IPS-15b (cell line): Measurements from ENCODE around the gene CAMK2N1.

Source experiments
- H3K27me3 ChIP-seq: one replicate; pipeline ENCODE4 v1.6.1; 2013; ENCODE audit warnings: low read length; ENCODE audit not compliant: control insufficient read depth, insufficient read depth
- H3K36me3 ChIP-seq: one replicate; pipeline ENCODE4 v1.6.1; 2013; ENCODE audit warnings: low read length; ENCODE audit not compliant: control insufficient read depth, insufficient read depth
- H3K4me1 ChIP-seq: one replicate; pipeline ENCODE4 v1.6.1; 2013; ENCODE audit warnings: mild to moderate bottlenecking, low read length; ENCODE audit not compliant: control insufficient read depth, insufficient read depth
- H3K4me3 ChIP-seq: one replicate; pipeline ENCODE4 v1.5.1; 2013; ENCODE audit warnings: low read depth, low read length
- H3K9ac ChIP-seq: one replicate; pipeline ENCODE4 v1.6.1; 2013; ENCODE audit warnings: low read depth, mild to moderate bottlenecking, low read length
- H3K9me3 ChIP-seq: one replicate; pipeline ENCODE4 v1.6.1; 2013; ENCODE audit warnings: mild to moderate bottlenecking, low read length; ENCODE audit not compliant: control insufficient read depth, insufficient read depth

The CAMK2N1 gene

DNA sequence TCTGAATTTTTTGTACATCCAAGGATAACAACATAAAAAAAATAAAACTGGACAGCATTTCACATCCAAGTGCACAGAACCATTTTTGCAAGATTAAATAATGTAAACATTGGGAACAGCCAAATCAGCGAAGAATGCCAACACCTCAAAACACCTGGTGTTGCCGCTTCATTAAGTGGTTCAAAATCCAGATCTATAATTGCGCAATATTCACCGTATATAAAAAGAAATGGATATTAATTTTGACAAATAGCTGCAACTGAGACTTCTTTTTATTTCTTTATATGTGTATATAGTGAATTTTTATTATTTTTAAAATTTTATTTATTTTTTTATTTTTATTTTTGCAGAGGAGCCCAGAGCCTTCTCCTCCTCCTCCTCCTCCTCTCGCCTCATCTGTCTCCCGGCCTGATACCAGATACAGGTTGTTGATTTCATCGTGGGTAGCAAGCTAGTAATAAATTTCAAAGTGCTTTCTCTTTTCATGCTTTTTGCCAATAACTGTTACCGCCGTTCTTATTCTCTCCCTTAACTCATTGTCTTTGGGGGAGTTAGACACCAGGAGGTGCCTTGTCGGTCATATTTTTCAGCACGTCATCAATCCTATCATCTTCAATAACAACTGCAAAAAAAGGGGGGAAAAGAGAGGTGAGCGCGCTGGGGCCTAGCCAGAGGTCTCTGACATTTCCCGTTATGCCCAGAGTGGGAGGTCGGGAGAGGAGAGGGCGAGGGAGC, 2.7 kb downstream of the CAMK2N1 start:
- H3K9ac ChIP-seq = no peak overlapping the region
- H3K4me1 ChIP-seq = peaks cover 5% of the 10 kb centered on the region
- peak overlapping the region; percentile 68 for H3K4me3 ChIP-seq
- no peaks in the 10 kb centered on the region for H3K36me3 ChIP-seq
- no peaks in the 10 kb centered on the region for H3K9me3 ChIP-seq
- H3K27me3 ChIP-seq = peaks cover 86% of the 10 kb centered on the region

DNA sequence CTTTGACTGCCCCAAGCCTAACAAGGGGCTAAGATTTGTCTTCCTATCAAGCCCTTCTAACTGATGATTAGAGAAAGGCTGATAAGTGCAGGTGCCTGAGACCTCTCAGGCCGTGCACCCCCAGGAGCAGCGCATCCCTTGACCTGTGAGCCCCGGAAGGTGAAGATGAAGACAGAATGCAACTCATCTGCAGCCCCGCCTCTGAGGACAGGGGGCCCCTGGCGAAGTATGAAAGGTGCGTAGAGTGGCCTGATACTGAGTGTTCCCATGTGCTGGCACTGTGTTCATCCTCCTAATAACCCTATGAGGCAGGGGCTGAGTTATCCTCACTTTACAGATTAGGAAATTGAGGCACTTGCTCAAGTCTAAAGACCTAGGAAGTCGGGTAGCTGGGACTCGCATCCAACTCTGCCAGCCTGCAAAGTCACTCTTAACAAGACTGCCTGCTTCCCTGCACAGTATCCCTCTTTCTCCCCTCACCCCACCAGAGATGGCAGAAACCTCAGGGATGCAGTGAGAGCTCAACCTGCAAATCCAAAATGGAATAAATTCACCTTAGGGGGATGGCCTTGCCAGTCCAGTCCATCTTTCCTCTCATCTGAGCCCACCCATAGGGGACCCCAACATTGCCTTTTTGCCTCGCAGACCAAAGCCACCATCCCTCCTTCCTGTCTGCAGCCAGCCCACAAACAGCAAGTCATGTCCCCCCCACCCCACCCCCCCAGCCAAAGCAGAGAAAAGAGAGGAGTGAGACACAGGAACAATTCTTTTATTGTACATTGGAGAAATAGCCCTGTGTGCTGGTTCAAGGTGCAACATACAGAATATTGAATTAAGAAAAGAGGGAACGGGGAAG, 4.1 kb downstream of the CAMK2N1 start:
- Histone ChIP-seq H3K9ac (no peak overlapping the region), H3K36me3 (no peaks in the 10 kb centered on the region), H3K9me3 (no peaks in the 10 kb centered on the region), H3K4me3 (no peak overlapping the region), H3K27me3 (peaks cover 84% of the 10 kb centered on the region), H3K4me1 (peaks cover 7% of the 10 kb centered on the region)

DNA sequence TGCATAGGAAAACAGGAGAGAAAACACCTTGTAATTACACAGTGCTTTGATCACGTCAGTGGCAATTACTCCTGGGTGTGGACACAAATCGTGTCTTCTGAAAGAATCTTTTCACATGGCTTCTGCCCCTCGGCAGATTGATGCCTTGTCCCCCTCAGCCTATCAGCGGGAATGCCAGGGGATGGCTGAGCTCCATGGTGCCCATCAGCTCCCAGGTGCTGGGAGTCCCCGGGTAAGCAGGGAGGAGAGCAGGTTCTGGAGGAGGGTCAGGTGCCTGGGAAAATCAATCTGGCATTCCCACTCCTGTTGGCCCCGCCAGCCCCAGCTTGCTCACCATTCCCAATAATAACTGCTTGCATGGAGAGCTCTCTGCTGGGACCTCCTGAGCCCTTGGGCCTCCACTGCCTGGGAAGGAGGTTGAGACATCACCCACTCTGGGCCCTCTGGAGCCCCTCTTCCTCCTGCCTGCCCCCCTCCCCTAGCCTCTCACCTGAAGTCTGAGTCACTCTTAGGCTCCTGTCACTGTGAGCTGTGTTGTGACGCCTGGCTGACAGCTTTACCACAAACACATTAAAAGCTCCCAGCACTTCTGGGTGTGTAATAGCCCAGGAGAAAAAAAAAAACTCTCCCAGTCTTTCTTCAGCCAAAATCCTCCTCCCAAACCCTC, 4.9 kb downstream of the CAMK2N1 start:
- Histone ChIP-seq H3K27me3 (peaks cover 91% of the 10 kb centered on the region), H3K4me3 (no peak overlapping the region), H3K4me1 (peaks cover 9% of the 10 kb centered on the region), H3K9me3 (no peaks in the 10 kb centered on the region), H3K9ac (no peak overlapping the region), H3K36me3 (no peaks in the 10 kb centered on the region)

GRCh38 chr1:20480243-20480944, 5.6 kb downstream of the CAMK2N1 start:
- Histone ChIP-seq H3K9me3 (no peaks in the 10 kb centered on the region), H3K4me1 (peaks cover 9% of the 10 kb centered on the region), H3K27me3 (peaks cover 92% of the 10 kb centered on the region), H3K9ac (no peak overlapping the region), H3K36me3 (no peaks in the 10 kb centered on the region), H3K4me3 (no peak overlapping the region)

DNA sequence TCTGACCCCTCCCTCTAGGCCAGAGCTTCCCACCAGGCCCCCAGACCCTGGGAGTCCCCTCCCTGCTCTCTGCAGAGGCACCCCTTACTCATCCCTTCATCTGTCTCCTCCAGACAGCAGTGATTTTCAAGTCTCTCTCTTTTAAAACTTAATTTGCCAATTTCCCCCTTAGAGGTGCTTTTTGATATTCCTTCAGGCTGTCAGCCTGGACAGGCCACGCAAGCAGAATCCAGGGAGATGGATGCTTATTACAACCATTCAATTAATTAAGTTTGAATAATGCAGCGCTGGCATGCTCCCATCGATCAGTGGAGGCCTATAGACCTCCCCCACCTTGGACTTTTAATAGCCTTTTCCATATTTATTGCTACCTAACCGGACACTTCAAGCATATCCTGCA, 6.2 kb downstream of the CAMK2N1 start:
- no peak overlapping the region for H3K9ac ChIP-seq

DNA sequence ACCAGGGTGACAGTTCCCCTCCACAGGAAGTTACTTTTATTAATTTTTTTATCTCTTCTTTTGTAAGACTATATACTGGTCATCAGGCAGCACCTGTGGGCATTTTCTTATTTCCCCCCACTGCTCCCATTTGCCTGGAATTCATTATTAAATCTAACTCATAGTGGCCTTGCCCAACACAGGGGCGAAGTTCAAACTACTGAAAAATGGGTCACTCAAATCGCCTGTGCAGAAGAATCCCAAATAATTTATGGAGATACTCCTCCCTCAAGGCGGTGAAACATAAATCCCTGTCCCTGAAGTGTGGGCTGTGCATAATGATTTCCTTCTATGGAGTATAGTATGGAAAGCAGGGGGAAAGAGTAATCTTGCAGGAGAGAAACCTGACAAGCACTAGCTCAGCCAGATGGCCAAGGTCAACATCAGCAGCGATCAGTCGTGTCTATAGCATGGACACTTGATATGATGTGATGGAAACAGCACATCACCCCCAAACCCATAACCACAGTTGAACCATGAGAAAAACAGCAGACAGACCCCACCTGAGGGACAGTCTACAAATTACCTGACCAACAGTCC, 7.9 kb downstream of the CAMK2N1 start:
- Histone ChIP-seq H3K36me3 (no peaks in the 10 kb centered on the region), H3K4me1 (peaks cover 15% of the 10 kb centered on the region)

More for the DNA sequence above, 6.2 kb downstream of the CAMK2N1 start:
- H3K27me3 ChIP-seq = peaks cover 88% of the 10 kb centered on the region
- peaks cover 9% of the 10 kb centered on the region for H3K4me1 ChIP-seq
- no peak overlapping the region for H3K4me3 ChIP-seq
- H3K9me3 ChIP-seq = no peaks in the 10 kb centered on the region
- H3K36me3 ChIP-seq = no peaks in the 10 kb centered on the region

GRCh38 chr1:20477348-20478056, 8.5 kb downstream of the CAMK2N1 start:
- Histone ChIP-seq H3K9ac (no peak overlapping the region), H3K36me3 (no peaks in the 10 kb centered on the region), H3K4me3 (no peak overlapping the region), H3K27me3 (peaks cover 65% of the 10 kb centered on the region), H3K4me1 (peaks cover 15% of the 10 kb centered on the region), H3K9me3 (no peaks in the 10 kb centered on the region)

More for the DNA sequence above, 7.9 kb downstream of the CAMK2N1 start:
- Histone ChIP-seq H3K4me3 (no peak overlapping the region), H3K9ac (no peak overlapping the region), H3K9me3 (no peaks in the 10 kb centered on the region), H3K27me3 (peaks cover 72% of the 10 kb centered on the region)

DNA sequence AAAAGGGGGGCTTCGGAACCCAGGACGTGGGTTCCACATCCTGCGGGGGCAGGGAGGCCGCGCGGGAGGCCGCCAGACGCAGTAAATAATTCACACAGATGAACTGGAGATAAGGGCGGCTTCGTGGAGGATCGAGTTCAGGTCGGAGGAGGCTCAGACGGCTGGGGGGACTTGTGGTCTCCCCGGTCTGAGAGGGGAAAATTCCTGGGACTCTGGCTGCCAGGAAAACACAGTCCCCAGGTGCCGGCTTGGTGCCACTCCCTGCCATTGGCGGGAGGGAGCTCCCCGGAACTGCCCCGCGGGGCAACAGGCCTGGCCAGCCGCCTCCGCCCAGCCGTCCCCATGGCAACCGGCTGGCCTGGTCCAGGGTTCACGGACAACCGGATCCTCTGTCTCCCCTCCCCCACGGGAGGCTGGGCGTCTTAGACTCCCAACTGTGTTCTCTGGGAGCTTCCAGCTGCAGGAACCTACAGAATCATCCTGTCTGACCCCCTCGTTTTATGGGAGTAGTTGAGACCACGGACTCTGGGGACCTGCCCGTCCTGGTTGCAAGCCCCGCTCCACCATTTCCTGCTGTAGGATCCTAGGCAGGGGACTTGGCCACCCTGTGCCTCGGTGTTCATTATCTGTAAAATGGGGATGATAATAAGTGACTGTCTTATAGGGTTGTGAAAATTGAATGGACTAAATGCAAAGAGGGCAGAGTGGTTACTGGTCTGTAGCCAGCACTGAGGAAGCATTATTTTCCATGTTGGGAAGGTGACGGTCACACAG, 9.6 kb downstream of the CAMK2N1 start:
- Histone ChIP-seq H3K9me3 (no peaks in the 10 kb centered on the region), H3K9ac (no peak overlapping the region), H3K4me3 (peak overlapping the region; percentile 43), H3K27me3 (peaks cover 55% of the 10 kb centered on the region), H3K36me3 (no peaks in the 10 kb centered on the region), H3K4me1 (peaks cover 15% of the 10 kb centered on the region)

DNA sequence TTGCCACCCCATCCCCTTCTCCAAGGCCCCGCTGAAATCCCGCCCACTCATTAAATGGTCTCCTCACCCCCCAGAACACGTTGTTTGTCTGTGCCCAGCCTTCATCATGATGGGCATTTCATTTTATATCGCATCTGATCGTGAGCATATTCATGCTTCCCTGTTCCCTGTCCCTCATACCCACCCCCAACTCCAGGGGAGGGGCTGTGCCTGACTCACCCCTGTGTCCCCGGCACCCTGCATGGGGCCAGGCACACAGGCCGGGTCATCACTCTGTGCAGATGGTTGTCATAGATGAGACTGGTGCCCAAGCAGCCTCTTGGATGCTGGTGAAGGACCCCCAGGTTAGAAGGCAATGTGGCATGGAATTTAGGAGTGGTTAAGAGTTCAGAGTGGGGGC, 11.0 kb downstream of the CAMK2N1 start:
- Histone ChIP-seq H3K36me3 (no peaks in the 10 kb centered on the region), H3K4me1 (peaks cover 15% of the 10 kb centered on the region), H3K9me3 (no peaks in the 10 kb centered on the region), H3K4me3 (no peak overlapping the region), H3K27me3 (peaks cover 40% of the 10 kb centered on the region), H3K9ac (no peak overlapping the region)

GRCh38 chr1:20474333-20474975, 11.6 kb downstream of the CAMK2N1 start:
- Histone ChIP-seq H3K36me3 (no peaks in the 10 kb centered on the region), H3K27me3 (peaks cover 35% of the 10 kb centered on the region)

More at GRCh38 chr1:20474333-20474975, 11.6 kb downstream of the CAMK2N1 start:
- no peak overlapping the region for H3K9ac ChIP-seq
- H3K4me1 ChIP-seq = peaks cover 15% of the 10 kb centered on the region
- no peaks in the 10 kb centered on the region for H3K9me3 ChIP-seq
- no peak overlapping the region for H3K4me3 ChIP-seq
